Keratinocyte (primary cell): ENCODE results near the gene SMCO4. TPM values are rescaled to one million over a fixed set of nuclear protein-coding genes. Genes with fewer than 3 reads are reported as not detected.
"Not testable (repeated sequence)": the region's sequence is repeated elsewhere in the genome, so short reads cannot be mapped to it uniquely, and the experiment has no call there.

Experiments
- DNase-seq: peaks from one replicate; pipeline ENCODE4 v3.0.0-alpha.2; 2011; ENCODE audit warnings: low read depth, missing footprints, low spot score
- FAIRE-seq: peaks from 2 replicates; lab custom pipeline; 2011; peaks lifted over from hg19 to GRCh38; lab: Jason Lieb, UNC
- H2AFZ ChIP-seq: 2 replicates; pipeline ENCODE4 v1.6.0; 2012; ENCODE audit warnings: low read length, control low read depth, inconsistent platforms; ENCODE audit not compliant: control insufficient read depth
- H3K27ac ChIP-seq: 2 replicates; pipeline ENCODE4 v1.5.1; 2011; ENCODE audit warnings: low read length; ENCODE audit not compliant: control insufficient read depth, insufficient read depth
- H3K27me3 ChIP-seq: 3 replicates; pipeline ENCODE4 v1.6.0; 2011; ENCODE audit warnings: low read length; ENCODE audit not compliant: control insufficient read depth, insufficient read depth; ENCODE audit errors: extremely low read depth
- H3K36me3 ChIP-seq, 2 experiments: 2 replicates in 1 of 2; 3 replicates in 1 of 2; pipeline ENCODE4 v1.5.1; 2011; ENCODE audit warnings: low read length in 2 of 2, mild to moderate bottlenecking in 1 of 2; ENCODE audit not compliant: control insufficient read depth in 2 of 2, insufficient read depth in 2 of 2; ENCODE audit errors: extremely low read depth in 1 of 2
- H3K4me1 ChIP-seq: 3 replicates; pipeline ENCODE4 v1.5.1; 2011; ENCODE audit warnings: low read length; ENCODE audit not compliant: control insufficient read depth, insufficient read depth; ENCODE audit errors: extremely low read depth
- H3K4me2 ChIP-seq: 3 replicates; pipeline ENCODE4 v1.6.0; 2011; ENCODE audit warnings: low read depth, low read length; ENCODE audit not compliant: control insufficient read depth, insufficient read depth; ENCODE audit errors: extremely low read depth
- H3K4me3 ChIP-seq, 3 experiments: fragments of 200-600 bp in 1 of 3; sonication (generic) in 1 of 3; 2 replicates in 2 of 3; 3 replicates in 1 of 3; pipeline ENCODE4 v1.5.1; 2011 to 2016; ENCODE audit warnings: low read length in 3 of 3, mild to moderate bottlenecking in 3 of 3, control low read depth in 2 of 3, inconsistent platforms in 1 of 3, low read depth in 1 of 3, mixed read lengths in 1 of 3, mixed run types in 1 of 3, moderate library complexity in 1 of 3; ENCODE audit not compliant: control insufficient read depth in 2 of 3, insufficient read depth in 2 of 3; ENCODE audit errors: extremely low read depth in 1 of 3
- H3K79me2 ChIP-seq: 2 replicates; pipeline ENCODE4 v1.6.0; 2012; ENCODE audit warnings: low read length; ENCODE audit not compliant: control insufficient read depth, insufficient read depth
- H3K9ac ChIP-seq: 3 replicates; pipeline ENCODE4 v1.6.0; 2011; ENCODE audit warnings: low read length; ENCODE audit not compliant: control insufficient read depth, insufficient read depth; ENCODE audit errors: extremely low read depth
- H3K9me1 ChIP-seq: 3 replicates; pipeline ENCODE4 v1.6.0; 2011; ENCODE audit warnings: low read length; ENCODE audit not compliant: control insufficient read depth, insufficient read depth; ENCODE audit errors: extremely low read depth
- H3K9me3 ChIP-seq: 2 replicates; pipeline ENCODE4 v1.5.1; 2012; ENCODE audit warnings: low read depth, low read length; ENCODE audit not compliant: control insufficient read depth
- H4K20me1 ChIP-seq: 3 replicates; pipeline ENCODE4 v1.6.0; 2011; ENCODE audit warnings: low read length; ENCODE audit not compliant: control insufficient read depth, insufficient read depth; ENCODE audit errors: extremely low read depth
- EZH2 ChIP-seq: IDR thresholded peaks from one replicate; pipeline ENCODE4 v1.6.1; 2012; ENCODE audit warnings: inconsistent platforms, mild to moderate bottlenecking, low read length, moderate library complexity
- dilution Hi-C: fragments of 300-500 bp; cut with MboI; formaldehyde crosslinking; loops from one replicate; pipeline ENCODE4 v1.7.0; 2020; ENCODE audit warnings: low sequenced_read_pairs; ENCODE audit not compliant: extremely low pct_ligation_motif_present
- polyA plus RNA-seq, 5 experiments: library from polyadenylated mRNA; depleted of rRNA in 3 of 5; stranded (reverse) in 3 of 5; stranded (forward) in 1 of 5; unstranded in 1 of 5; fragments of >200 nt; gene quantifications; 1 replicate in 1 of 5; 2 replicates in 3 of 5; 3 replicates in 1 of 5; pipeline versions ENCODE4 v1.2.1 to v1.2.3, GENCODE V29; 2011 to 2012; ENCODE audit warnings: missing spikeins in 2 of 5, low read depth in 1 of 5, low replicate concordance in 1 of 5
- TF ChIP-seq, protein P1 (sequence below), 3 experiments: IDR thresholded peaks in 1 of 3; conservative IDR thresholded peaks in 1 of 3; optimal IDR thresholded peaks in 1 of 3; 2 replicates in 2 of 3; 3 replicates in 1 of 3; pipeline versions ENCODE3 to v1.5.1; 2011; ENCODE audit warnings: low read length in 3 of 3, mild to moderate bottlenecking in 3 of 3, moderate library complexity in 2 of 3, control low read depth in 1 of 3, inconsistent platforms in 1 of 3; ENCODE audit not compliant: insufficient read depth in 2 of 3; ENCODE audit errors: extremely low read depth in 1 of 3

The SMCO4 gene
- polyA plus RNA-seq, 1 donor (not counting 4 experiments of a cell fraction or from before 2014, with no cell fraction given), result 1.5 TPM

DNA sequence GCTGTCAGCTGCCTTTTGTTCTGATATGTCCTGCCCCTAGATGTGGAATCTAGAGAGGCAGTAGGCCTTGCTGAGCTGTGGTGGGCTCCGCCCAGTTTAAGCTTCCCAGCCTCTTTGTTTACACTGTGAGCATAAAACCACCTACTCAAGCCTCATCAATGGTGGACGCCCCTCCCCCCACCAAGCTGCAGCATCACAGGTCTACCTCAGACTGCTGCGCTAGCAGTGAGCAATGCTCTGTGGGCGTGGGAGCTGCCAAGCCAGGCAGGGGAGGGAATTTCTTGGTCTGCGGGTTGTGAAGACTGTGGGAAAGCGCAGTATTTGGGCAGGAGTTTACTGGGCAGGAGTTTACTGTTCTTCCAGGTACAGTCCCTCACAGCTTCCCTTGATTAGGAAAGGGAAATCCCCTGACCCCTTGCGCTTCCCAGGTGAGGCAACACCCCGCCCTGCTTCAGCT lies 98.5 kb downstream of the SMCO4 start:
- H3K9ac ChIP-seq, result no peak overlapping the region
- no peak overlapping the region for H3K27ac ChIP-seq
- H2AFZ ChIP-seq, result no peak overlapping the region

DNA sequence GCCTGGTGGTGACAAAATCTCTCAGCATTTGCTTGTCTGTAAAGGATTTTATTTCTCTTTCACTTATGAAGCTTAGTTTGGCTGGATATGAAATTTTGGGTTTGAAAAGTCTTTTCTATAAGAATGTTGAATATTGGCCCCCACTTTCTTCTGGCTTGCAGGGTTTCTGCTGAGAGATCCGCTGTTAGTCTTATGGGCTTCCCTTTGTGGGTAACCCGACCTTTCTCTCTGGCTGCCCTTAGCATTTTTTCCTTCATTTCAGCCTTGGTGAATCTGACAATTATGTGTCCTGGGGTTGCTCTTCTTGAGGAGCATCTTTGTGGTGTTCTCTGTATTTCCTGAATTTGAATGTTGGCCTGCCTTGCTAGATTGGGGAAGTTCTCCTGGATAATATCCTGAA lies 100.0 kb downstream of the SMCO4 start:
- H3K4me3 ChIP-seq, H3K4me2 ChIP-seq, H3K27me3 ChIP-seq, H3K9me3 ChIP-seq, H3K9me1 ChIP-seq, H2AFZ ChIP-seq, H3K9ac ChIP-seq, H3K27ac ChIP-seq, DNase-seq, dilution Hi-C loops, FAIRE-seq, H3K4me1 ChIP-seq, H3K36me3 ChIP-seq, H3K79me2 ChIP-seq, H4K20me1 ChIP-seq: not testable (repeated sequence)

More for the DNA sequence above, 98.5 kb downstream of the SMCO4 start:
- no peak overlapping the region for H3K4me2 ChIP-seq
- DNase-seq, result no peak
- H3K9me1 ChIP-seq, result no peaks in the 10 kb centered on the region
- no peak overlapping the region for H3K4me3 ChIP-seq
- no peaks in the 10 kb centered on the region for H3K4me1 ChIP-seq
- no peaks in the 10 kb centered on the region for H3K36me3 ChIP-seq
- dilution Hi-C loops, result no loop called here
- no peak for FAIRE-seq
- no peaks in the 10 kb centered on the region for H3K27me3 ChIP-seq
- TF ChIP-seq EZH2, result no peak
- TF ChIP-seq, protein P1, sequence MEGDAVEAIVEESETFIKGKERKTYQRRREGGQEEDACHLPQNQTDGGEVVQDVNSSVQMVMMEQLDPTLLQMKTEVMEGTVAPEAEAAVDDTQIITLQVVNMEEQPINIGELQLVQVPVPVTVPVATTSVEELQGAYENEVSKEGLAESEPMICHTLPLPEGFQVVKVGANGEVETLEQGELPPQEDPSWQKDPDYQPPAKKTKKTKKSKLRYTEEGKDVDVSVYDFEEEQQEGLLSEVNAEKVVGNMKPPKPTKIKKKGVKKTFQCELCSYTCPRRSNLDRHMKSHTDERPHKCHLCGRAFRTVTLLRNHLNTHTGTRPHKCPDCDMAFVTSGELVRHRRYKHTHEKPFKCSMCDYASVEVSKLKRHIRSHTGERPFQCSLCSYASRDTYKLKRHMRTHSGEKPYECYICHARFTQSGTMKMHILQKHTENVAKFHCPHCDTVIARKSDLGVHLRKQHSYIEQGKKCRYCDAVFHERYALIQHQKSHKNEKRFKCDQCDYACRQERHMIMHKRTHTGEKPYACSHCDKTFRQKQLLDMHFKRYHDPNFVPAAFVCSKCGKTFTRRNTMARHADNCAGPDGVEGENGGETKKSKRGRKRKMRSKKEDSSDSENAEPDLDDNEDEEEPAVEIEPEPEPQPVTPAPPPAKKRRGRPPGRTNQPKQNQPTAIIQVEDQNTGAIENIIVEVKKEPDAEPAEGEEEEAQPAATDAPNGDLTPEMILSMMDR (optimal IDR thresholded peaks at IDR 0.05 in 1 of 3, IDR thresholded peaks at IDR 0.05 in 1 of 3, conservative IDR thresholded peaks at IDR 0.05 in 1 of 3; ENCODE audit: extremely low read depth in 1 of 3, insufficient read depth in 2 of 3, low read length in 3 of 3), result no peak
- H3K79me2 ChIP-seq, result no peaks in the 10 kb centered on the region
- no peaks in the 10 kb centered on the region for H4K20me1 ChIP-seq
- H3K9me3 ChIP-seq, result no peaks in the 10 kb centered on the region

DNA sequence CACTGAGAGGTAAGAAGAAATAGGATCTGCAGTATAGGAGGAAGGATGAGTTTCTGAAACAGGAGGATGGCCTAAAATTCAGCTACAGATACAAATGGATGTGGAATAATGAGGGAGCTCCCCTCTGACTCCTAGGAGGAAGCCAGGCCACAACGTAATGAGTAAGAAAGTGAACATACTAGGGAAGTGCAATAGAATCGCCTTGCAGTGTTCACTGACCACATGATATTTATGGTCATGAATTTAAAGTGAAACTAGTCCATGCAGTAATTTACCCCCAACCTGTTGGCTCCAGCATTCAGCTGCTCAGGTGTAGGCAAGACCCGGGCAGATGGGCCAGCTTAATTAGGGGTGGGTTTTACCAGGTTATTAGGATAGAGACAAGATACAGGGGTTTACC lies 110.9 kb downstream of the SMCO4 start:
- H3K4me3 ChIP-seq, result no peak overlapping the region
- H2AFZ ChIP-seq, result no peak overlapping the region
- no peaks in the 10 kb centered on the region for H3K79me2 ChIP-seq
- H3K4me1 ChIP-seq, result no peaks in the 10 kb centered on the region
- H3K36me3 ChIP-seq, result no peaks in the 10 kb centered on the region
- FAIRE-seq (no peak), DNase-seq (no peak)
- no peak for TF ChIP-seq EZH2
- TF ChIP-seq, protein P1 (optimal IDR thresholded peaks at IDR 0.05 in 1 of 3, IDR thresholded peaks at IDR 0.05 in 1 of 3, conservative IDR thresholded peaks at IDR 0.05 in 1 of 3; ENCODE audit: extremely low read depth in 1 of 3, insufficient read depth in 2 of 3, low read length in 3 of 3), result no peak
- no peaks in the 10 kb centered on the region for H3K9me3 ChIP-seq
- H3K9me1 ChIP-seq, result no peaks in the 10 kb centered on the region
- dilution Hi-C loops, result no loop called here
- H3K4me2 ChIP-seq, result no peak overlapping the region
- H3K27me3 ChIP-seq, result no peaks in the 10 kb centered on the region
- no peaks in the 10 kb centered on the region for H4K20me1 ChIP-seq
- H3K27ac ChIP-seq, result no peak overlapping the region
- no peak overlapping the region for H3K9ac ChIP-seq
